ENCODE data around the gene IDS.
A peak's percentile ranks its signal among the peaks of the same experiment; 100 is the strongest.
"Not testable (repeated sequence)": the region's sequence is repeated elsewhere in the genome, so short reads cannot be mapped to it uniquely, and the experiment has no call there.

IDS gene

DNA sequence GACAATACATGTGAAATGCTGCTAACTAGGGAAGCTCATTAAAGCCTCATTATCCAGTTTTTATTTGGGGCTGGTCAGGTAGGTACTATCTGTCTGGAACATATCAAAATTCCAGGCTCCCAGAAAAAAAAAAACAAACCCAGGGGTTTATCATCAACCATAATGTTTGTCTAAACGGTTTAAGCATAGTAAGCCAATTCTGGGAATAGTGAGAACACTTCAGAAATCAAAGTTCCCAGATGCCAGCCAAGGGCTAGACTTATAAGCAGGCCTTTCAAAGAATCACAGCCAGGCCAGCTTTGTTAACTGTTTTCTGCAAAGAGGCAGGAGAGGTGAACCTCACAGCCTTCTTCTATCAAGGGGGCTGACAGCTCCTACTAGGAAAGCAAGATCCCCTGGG, 8.1 kb downstream of the IDS start:
- no peak for DNase-seq

DNA sequence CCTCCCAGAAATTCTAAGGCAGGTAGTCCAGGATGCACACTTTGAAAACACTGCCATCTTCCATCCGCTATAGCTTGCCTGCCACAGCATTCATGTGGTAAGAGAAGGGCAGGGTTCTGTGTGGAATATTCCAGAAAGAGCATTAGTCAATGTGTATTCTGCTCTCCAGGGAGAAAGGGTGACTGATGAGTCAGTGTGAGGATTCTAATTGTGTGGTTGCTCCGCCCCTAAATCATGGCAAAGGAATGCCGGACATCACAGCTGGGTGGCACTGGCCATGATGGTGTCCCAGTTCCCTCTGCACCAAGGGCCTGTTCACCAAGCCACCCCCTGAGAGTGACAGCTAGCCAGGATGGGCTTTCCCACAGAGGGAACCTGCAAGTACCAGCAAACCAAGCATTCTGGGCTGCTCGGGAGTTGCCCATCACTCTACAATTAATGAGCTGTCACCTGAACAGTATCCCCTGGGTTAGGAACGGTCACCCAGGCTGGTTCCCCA, 9.5 kb downstream of the IDS start:
- no peak for DNase-seq

DNA sequence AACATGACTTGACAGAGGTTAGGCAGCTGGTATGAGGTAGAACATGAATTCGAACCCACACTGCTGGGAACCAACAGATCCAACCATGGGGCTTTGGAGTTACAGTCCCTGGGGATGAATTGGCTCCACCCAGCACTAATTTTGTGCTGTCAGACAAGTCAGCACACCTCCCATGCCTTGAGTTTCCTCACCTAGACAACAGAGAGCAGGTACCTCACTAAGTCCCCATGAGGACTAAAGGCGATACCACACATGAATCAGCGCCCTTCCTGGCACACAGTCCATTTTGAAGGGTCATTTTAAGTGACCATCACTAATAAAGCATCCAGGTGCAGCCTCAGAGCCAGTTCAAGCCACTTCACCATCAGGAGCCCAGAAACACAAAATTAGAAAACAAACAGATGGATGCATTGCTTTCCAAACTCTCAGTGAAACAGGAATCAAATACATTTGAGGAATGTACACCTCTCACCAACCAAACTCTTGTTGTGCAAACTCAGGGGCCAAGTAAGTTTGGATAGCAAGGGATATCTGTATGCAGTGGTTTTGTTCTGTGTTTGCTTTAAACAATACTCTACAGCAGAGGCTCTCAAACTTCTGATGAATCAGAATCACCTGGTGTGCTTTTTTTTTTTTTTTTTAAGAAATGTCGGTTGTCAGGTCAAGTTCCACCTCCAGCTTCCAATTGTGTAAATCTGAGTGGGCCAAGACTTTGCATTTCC, 10.1 kb downstream of the IDS start:
- DNase-seq, result no peak

- DNase-seq, result no peak
Observed at GRCh38 chrX:149493567-149494562, 11.2 kb downstream of the IDS start.

- no peak for DNase-seq
Observed at GRCh38 chrX:149491812-149492211, 13.3 kb downstream of the IDS start.

DNA sequence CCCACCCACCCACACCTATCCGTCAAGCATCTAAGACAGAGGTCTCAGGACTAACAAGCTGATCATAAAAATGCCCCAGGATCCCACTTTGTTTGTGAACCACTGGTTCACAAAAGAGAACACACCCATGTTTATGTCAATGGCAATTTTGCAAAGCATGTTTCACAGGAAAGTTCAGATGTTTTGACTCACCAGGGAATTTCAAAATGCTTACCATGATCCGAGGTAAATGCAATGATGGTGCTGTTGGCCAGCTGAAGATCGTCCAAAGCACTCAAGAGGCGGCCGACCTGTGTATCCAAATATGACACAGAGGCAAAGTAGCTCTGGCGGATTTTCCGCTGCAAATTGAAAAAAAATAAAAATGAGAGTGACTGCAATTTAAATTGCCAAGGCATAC, 15.0 kb downstream of the IDS start:
- no peak for DNase-seq

GRCh38 chrX:149488411-149489052, 16.6 kb downstream of the IDS start:
- not testable (repeated sequence) for DNase-seq

DNA sequence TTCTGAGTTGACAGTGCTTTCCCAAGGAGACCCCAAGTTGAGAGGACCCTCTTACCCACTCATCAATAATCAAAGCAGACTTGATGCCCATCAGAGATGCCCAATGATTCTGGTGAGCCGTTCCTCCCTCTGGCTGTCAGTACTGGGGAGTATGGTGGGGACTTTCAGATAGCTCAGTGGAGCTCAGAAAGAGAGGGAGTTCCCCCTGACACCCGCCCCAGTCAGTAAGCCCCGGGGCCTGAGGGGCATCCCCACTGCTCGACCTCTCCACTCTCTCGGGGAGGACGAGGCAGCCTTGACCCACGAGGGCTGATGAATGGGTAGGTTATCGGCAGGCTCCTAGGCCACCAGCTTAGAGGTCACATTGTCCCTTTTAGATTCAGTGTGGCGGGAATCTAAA, 17.1 kb downstream of the IDS start:
- DNase-seq, result not testable (repeated sequence)

DNA sequence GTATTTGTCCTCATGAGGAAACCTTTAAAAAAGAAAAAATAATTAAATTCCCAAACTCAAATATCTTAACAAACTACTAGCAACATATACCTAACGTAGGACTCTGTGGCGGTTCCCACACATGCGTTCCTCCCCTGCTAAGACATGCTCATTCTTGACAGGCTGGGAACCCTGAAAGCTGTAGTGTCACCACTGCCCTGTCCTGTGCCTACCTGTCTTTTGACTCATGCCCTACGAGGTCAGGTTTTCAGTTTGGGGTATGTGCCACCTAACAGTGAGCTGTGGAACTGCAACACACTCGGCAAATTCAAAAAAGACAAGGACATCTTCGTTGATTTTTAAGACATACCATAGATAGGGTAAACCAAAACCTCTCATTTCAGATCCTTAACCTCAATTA, 17.8 kb downstream of the IDS start:
- no peak for DNase-seq

- no peak for DNase-seq
Observed at GRCh38 chrX:149476513-149476912, 28.6 kb downstream of the IDS start.

- DNase-seq, result no peak
Observed at GRCh38 chrX:149473966-149474365, 31.1 kb downstream of the IDS start.

- no peak for DNase-seq
Observed at GRCh38 chrX:149473092-149473491, 32.0 kb downstream of the IDS start.

GRCh38 chrX:149472625-149473024, 32.5 kb downstream of the IDS start:
- no peak for DNase-seq

GRCh38 chrX:149471397-149471796, 33.7 kb downstream of the IDS start:
- no peak for DNase-seq

DNA sequence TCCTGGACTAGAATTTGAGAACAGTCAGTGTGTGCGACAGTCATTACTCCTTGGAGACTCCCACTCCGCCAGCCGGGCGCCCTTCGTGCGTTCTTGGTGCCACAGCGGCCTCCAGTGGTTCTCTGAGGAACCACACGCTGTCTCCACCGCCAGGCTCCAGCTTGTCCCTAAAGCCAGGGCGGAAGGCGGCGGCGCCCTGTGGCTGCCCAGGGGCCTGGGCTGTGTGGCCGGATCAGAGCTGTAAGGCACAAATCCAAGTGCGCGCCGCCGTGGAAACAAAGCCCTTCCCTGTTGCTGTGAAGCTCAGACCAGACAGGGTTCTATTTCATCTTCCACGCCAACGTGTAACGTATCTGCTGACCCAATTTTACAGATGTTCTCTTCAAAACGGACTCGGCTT, 34.2 kb downstream of the IDS start:
- peak; percentile 37 for DNase-seq

DNA sequence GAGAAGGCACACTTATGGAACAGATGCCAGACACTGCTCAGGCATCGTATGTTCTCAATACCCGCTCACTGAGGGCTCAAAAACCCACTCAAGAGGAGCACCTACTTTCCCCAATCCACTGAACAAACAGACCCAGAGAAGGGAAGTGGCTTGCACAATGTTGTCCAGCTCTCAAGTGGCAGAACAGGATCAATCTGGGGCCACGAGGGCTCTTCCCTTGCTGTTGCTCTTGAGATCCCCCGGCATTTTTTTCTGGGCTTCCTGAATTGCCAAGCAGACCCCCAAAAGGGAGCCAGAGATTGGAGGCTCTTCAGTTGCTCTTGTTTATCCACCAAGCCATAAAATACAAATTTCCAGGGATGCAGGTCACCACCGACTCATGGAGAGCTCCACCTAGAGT, 35.7 kb downstream of the IDS start:
- DNase-seq, result peak; percentile 14

DNA sequence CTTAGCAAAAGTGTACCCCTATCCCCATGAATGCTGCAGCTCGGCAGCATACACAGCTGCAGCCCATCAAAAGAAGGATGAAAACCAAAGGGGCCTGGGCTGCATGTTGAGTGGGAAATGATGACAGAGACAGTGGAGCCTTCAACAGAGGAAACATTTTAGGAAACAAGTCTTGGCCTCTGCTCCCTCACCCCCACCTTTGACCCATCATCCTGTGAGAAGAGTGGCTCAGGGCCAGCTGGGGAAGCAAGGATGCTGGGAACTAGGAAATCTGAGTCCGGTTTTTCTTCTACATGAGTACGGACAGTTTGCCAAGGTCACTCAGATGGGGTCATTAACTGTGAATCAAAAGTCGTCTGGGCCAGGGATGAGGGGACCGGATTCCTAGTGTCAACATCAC, 37.2 kb downstream of the IDS start:
- no peak for DNase-seq

DNA sequence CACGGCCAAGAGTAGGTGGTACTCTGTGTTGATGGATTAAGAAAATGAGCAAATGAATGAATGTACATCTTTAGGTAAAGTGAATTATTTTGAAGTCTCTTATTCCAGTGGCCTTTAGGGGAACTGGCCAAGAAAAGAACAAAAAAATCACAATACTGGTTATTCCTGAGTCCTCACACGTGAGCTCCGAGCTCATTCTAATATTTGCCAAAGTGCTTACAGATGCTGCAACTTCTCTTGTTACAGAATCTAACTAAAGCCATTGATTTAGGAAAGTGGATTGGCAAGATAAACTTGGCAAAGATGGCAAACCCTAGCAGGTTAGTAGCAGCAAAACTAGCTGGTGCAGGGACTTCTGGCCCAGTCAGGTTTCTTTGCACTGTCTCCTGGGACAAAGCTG, 37.6 kb downstream of the IDS start:
- DNase-seq, result no peak

- no peak for DNase-seq
Observed at GRCh38 chrX:149462849-149463248, 42.3 kb downstream of the IDS start.

DNA sequence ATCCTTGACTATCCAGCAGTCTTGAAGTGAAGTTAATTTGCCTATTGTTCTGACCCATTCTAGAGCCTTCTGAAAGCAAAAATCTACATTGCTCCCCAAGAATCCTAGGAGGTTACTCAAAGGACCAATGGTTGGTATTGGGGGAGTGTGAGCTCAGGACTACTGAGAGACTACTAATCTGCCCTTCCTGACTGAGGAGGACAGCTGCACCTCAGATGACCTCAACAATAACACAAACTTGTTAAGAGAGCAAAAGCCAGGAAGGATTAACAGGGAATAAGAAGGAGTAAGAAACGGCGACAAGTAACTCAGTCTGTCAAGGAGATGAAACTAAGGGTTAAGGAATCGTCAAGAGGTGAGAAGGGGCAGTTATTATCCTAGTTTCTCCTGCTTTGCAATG, 43.4 kb downstream of the IDS start:
- no peak for DNase-seq

DNA sequence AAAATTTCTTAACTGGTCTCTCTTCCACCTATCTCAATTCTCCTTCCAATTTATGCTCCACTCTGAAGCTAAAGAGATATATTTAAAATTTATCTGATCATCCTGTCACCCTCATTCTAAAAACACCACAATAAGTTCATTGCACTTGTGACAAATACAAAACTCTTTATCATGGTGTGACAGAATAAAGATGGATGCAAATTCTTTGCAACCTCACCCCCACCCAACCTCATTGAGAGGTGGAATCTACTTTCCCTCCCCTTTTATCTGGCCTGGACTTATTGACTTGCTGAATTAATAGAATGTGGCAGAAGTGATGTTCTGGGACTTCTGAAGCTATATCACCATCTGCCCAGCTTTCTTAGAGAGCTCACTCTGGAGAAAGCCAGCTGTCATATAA, 46.5 kb downstream of the IDS start:
- DNase-seq, result no peak

- no peak for DNase-seq
Observed at GRCh38 chrX:149456476-149457245, 48.4 kb downstream of the IDS start.

- DNase-seq, result no peak
Observed at GRCh38 chrX:149455934-149456333, 49.2 kb downstream of the IDS start.
